ENCODE measurements around the gene LRFN2.

DNA sequence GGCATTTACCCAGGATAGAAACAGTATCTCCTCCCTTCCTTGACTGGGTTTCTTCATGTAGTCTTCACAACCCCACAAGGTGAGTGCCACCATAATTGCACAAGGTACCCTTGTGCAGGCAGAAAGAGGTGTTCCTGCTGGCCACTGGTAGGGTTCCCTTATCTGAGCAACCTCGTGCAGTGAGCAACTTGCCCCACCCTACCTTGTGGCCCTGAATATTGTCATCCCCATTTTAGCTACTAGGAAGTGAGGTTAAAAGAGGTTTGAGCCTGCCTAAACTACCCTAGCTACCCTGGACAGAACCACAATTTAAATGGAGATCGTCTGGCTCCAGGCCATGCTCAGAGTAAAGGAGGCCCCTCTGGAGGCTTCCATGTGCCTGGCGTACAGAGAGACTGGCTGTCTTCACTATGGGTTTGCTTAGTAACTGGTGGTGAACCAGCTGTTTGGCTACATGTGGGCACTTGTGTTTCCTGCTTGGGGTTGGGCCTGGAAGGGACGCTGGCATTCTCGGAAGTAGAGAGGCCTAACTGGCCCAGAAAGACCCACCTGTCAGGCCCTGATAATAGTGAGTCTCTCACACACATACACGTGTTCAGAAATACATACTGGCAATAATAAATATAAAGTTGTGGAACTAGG lies 148.8 kb downstream of the LRFN2 start:
- TF ChIP-seq, protein P1, sequence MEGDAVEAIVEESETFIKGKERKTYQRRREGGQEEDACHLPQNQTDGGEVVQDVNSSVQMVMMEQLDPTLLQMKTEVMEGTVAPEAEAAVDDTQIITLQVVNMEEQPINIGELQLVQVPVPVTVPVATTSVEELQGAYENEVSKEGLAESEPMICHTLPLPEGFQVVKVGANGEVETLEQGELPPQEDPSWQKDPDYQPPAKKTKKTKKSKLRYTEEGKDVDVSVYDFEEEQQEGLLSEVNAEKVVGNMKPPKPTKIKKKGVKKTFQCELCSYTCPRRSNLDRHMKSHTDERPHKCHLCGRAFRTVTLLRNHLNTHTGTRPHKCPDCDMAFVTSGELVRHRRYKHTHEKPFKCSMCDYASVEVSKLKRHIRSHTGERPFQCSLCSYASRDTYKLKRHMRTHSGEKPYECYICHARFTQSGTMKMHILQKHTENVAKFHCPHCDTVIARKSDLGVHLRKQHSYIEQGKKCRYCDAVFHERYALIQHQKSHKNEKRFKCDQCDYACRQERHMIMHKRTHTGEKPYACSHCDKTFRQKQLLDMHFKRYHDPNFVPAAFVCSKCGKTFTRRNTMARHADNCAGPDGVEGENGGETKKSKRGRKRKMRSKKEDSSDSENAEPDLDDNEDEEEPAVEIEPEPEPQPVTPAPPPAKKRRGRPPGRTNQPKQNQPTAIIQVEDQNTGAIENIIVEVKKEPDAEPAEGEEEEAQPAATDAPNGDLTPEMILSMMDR (IDR thresholded peaks at IDR 0.05; ENCODE audit: low read depth, low read length, poor library complexity, severe bottlenecking) = no peak
- TF ChIP-seq EZH2phosphoT487 (IDR thresholded peaks at IDR 0.05; ENCODE audit: borderline replicate concordance, low read length) = no peak
